ENCODE measurements around the gene MAST4.
A peak's percentile ranks its signal among the peaks of the same experiment; 100 is the strongest.

Gene MAST4

DNA sequence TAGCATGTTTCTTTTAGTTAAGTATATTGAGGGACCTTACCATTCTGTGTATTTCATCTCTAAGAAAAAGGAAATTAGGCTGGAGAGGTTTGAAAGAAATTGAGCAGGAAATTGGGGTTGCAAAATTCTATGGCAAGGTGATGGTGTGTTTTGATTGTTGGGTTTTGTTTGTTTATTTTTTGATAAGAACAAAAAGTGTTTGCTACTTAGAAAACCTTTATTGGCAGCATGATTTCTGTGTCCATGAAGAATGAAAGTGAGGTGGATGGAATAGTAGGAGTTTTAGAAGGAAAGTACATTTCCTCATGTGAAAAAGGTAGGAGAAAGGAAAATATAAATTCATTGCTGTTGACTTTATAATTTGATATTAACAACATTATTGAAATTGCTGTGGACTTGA lies 433.3 kb downstream of the MAST4 start:
- DNase-seq = no peak

DNA sequence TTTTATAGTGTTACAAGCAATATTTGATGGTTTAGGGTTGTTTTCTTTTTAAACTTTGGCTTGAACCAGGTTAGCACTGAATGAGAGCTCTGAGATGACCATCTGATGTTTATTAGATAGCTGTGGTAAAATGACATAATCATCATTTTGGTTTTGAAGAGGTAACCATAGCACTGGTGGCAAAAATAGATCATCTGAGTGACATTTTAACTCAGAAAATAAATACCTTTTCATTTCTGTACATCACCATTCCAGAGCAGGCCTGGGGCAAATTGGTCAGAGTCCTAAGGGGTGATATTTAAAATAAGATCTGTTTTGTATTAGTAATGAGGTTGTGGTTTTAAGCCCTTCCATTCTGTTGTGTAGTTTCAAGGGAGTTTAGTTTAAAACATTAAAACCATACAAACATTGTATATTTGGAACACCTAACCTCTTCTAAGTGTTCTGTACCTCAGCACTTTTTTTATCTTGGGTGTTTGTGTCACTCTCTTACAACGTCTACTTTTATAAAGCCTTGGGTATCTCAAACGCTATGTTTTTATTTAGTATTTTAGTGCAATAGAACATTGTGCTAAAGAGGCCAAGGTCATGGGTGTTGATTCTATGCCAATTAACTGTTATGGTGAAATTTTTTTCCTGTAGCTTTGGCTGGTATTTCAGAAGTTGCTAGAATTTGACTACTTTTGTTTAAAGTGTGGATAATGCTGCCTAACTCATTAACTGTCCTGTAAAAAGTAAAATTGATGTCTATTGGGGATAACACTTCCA lies 434.3 kb downstream of the MAST4 start:
- no peak for DNase-seq

- no peak for DNase-seq
Observed at GRCh38 chr5:67031057-67031443, 434.9 kb downstream of the MAST4 start.

DNA sequence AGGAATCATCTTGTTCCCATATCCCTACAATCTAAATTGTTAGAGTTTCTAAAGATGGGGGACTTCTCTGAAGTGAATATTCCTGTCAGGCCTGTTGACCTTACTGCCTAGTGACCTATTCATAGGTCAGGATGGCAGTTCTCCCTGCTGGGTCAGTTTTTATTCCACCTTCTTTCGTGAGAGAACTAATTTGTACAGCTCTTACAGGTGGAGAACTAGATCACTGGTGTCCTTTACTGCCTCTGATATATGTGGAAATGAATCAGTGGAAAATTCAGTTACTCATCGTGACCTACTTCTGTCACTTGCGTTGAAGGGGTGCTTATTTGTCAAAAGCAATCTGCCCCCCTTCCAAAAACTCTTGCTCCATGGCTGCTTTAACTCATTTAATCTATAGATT lies 435.5 kb downstream of the MAST4 start:
- DNase-seq = no peak

DNA sequence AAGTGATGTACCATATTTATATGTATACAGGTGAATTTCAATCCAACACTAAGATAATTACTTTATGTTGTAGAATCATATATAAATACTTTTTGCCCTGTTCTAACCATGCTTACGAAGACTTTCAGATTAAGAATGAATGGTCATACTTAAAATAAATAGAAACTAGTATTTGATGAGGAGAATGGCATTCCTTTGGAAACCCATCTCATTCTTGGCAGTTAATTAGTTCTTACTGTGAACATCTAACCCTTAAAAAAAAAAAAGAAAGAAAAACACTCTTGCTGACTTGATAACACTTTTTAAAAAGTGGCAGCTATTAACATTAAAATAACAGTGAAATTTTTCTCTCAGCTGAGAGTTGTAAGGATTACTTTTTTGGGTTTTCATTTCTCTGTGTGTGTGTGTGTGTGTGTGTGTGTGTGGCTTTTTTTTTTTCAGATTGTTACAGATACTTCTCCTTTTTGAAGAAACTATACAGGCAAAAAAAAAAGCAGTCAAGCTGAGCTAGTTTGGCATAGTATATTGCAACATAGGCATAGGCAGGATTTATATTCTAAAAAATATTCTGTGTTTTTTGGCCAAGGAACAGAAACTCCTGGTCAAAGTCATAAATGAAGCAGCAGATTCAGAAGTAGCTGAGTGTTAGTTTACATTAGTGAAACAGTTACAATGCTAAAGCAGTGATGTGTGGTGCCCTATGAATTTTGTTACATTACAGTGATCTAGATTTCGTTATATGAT lies 436.9 kb downstream of the MAST4 start:
- DNase-seq = no peak

- DNase-seq = no peak
Observed at GRCh38 chr5:67033880-67034651, 437.9 kb downstream of the MAST4 start.

GRCh38 chr5:67035098-67035740 lies 439.0 kb downstream of the MAST4 start:
- no peak for DNase-seq

GRCh38 chr5:67037171-67037570 lies 441.0 kb downstream of the MAST4 start:
- no peak for DNase-seq

- DNase-seq = no peak
Observed at GRCh38 chr5:67038817-67039603, 442.8 kb downstream of the MAST4 start.

DNA sequence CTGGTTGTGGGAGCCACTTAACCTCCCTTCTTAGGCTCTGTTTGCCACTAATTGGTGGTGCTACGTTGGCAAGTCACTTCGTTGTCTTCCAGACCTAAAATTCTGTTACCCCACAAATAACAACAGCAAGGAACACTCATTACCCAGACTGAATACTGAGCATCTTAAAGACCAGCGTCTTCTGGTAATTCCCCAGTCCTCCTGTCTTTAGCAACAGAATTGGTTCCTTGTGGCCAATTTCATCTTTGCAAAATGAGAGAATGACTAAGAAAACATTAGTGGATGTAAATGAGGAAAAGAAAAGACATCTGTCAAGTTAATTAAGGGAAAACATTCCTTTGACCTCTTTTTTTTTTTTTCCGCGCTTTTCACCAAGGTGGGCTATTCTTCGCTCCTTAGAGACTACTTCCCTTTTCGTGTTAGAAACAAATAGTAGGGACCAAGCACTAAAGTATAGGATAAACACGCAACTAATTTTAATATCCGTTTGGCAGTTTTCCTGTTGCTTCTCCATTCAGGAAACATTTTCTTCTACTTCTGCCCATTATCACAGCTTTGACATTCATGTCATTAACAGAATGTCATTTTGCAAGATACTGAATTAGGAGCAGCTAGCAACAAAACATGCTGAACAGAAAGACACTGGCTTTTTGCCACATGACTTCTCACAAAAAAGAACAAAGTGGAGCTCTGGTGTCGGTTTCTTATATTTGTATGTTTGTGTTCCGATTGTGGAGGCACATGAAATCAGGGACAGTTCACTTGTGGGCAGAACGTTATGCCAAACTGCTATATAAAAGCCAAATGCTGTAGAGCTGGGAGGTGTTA lies 446.2 kb downstream of the MAST4 start:
- DNase-seq = no peak

- DNase-seq = no peak
Observed at GRCh38 chr5:67043796-67044511, 447.8 kb downstream of the MAST4 start.

- DNase-seq = no peak
Observed at GRCh38 chr5:67045816-67046740, 449.9 kb downstream of the MAST4 start.

DNA sequence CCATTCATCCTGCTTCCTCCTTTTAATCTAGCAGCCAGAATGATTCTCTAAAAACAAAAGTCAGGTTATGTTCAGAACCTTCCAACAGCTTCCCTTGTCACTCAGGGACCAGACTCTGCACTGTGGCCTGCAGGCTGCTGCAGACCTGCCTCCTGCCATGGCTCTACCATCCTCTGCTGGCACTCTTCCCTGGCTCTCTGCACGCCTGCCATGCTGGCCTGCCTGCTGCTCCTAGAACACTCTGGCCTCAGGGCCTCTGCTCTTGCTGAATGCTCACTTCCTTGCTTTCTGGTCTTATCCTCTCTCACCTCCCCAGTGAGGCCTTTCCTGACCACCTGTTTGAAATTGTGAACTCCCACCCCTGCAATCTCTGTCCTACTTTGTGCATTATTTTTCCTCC lies 451.0 kb downstream of the MAST4 start:
- DNase-seq = no peak

DNA sequence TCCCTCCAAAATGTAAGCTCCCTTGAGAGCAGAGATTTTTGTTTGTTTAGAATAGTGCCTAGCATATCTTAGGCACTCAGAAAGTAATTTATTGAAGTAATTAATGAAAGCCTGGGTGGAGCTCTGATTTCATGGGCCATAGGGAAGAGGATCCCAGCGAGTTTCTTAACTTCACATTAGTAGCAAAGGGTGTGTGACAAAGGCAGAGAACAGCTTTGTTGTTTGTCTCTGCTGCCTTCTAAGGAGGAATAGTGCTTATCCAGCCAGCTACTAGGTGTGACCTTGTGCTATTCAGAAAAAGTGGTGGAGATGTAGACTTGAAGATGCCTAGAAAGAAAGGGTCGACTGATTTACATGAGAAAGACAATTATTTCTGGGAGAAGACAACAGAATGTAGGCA lies 451.4 kb downstream of the MAST4 start:
- no peak for DNase-seq

DNA sequence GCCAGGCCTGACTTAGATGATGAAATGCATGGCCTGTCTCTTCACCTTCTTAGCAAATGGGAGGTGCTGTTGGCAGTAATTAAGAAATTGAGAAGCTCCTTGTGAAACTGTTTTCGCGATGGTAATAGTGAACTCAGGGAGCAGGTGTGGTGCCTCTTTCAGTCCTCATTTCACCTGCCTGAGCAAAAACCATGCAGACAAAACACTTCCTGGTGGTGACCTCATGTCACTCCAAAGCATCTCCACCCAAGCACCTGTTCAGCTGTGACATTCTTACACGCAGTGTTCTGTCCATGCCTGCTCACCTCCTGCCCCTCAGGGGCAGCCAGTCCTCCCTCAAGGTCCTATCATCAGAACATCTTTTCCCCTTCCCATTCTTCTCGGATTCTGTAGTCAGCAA lies 453.9 kb downstream of the MAST4 start:
- DNase-seq = peak; percentile 45

DNA sequence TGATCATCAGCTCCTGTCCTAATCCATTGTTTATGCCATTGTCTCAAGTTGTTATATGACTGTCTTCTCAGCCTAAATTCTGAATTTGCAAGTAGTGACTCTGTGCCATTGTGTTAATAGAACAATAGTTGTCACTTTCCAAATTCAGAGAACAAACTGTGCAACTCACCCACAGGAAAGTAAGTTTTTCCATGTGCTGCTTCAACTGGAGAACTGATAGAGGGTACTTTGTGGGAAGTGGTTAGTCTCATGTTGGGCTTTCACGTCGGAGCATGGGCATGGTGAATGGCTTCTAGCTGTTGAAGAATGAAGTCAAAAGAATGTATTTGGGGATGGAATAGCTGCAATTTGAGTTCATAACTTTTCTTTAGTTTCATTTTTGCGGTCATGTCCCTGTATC lies 454.4 kb downstream of the MAST4 start:
- DNase-seq = no peak

DNA sequence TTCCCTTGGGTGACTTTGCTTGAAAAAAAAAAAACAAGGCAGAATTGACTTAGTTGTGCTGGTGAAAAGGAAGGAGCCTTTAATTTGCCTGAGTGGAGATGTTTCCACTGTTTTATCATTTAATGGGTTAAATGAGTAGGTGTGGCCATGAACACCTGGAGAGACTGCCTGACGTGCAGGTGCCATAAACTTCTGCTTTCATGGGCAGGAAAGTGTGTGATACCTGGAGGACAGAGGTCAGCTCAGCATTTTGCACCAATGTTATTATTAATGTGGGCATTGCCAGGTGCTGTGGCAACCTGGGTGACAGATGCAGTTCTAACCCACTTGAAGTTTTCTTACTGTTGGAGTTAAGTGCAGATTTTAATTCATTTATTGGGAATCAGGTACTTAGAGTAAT lies 455.0 kb downstream of the MAST4 start:
- DNase-seq = peak; percentile 33

DNA sequence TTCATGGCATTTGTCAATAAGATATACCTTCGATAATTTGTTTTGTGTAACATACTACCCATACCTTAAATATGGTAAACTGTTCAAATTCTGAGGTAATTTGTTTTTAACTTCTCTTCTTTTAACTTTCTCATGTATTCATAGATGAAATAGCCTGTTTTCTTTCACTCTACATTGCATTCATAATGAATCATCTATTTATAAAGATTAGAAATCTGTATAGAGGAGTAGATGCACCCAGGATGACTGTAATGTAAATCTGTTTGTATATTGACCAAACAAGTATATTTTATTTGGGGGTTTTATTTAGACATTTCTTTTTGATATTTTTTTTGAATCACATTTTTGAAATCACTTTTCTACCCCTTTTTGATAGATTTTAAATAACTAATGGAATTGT lies 455.8 kb downstream of the MAST4 start:
- no peak for DNase-seq

- DNase-seq = no peak
Observed at GRCh38 chr5:67053229-67053628, 457.0 kb downstream of the MAST4 start.
